Gastroesophageal sphincter (tissue), 2 donors: ENCODE data around the gene ARL17A.
"Not testable (repeated sequence)": the region's sequence is repeated elsewhere in the genome, so short reads cannot be mapped to it uniquely, and the experiment has no call there.

Experiments
- EP300 ChIP-seq: sonication (generic); formaldehyde crosslinking; IDR thresholded peaks from one replicate; pipeline ENCODE4 v1.6.1; 2017; ENCODE audit warnings: antibody characterized with exemption, mild to moderate bottlenecking
- POLR2A ChIP-seq, 2 donors: fragments of 450-650 bp; IDR thresholded peaks; one replicate each; pipeline ENCODE4 v1.6.1; 2017; ENCODE audit warnings: antibody characterized with exemption in 2 of 2, mild to moderate bottlenecking in 2 of 2, moderate library complexity in 1 of 2

- TF ChIP-seq POLR2A (IDR thresholded peaks at IDR 0.05); EP300: not testable (repeated sequence)
Measured at GRCh38 chr17:46534716-46535115, 44.8 kb downstream of the ARL17A start.
